GM19438 (cell line): ENCODE measurements around the gene SIX3.

Experiments
- ATAC-seq: cut with Tn5 transposase; IDR thresholded peaks from one replicate; pipeline ENCODE4 v1.9.1; 2021; ENCODE audit warnings: low read depth; ENCODE audit not compliant: unreplicated experiment

The SIX3 gene

DNA sequence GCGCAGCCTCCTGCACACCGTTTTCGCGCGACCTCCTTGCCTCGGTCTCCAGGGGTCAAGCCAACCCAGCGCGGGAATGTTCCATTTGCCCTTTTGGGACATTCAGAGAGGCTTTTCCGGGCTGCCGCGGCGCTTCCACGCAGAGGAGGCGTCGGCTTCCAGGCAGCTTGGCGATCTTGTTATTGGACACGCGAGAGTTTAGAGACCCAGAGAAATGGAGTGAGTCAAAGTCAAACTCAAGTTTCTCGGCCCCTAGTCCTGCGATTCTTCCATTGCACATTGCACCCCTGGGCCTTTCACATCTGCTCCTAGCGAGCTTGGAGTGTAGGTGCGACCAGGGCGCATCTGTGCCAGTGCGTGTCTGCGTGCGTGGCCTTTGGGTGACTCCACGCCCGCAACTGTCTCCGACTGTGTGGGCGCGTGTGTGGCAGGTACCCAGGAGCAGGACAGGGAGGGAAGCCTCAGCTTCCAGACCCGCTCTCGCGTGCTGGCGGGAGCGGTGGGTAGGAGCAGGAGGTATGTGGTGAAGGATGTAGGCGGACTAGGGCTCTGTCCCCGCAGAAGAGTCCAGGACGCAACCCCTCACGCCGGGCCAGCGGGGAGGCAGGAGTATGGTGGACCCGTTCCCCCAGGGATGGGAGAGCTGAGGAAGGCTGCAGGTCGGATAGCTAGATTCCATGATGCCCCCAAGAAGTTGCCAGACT is 13.5 kb downstream of the SIX3 start:
- ATAC-seq: no peak

DNA sequence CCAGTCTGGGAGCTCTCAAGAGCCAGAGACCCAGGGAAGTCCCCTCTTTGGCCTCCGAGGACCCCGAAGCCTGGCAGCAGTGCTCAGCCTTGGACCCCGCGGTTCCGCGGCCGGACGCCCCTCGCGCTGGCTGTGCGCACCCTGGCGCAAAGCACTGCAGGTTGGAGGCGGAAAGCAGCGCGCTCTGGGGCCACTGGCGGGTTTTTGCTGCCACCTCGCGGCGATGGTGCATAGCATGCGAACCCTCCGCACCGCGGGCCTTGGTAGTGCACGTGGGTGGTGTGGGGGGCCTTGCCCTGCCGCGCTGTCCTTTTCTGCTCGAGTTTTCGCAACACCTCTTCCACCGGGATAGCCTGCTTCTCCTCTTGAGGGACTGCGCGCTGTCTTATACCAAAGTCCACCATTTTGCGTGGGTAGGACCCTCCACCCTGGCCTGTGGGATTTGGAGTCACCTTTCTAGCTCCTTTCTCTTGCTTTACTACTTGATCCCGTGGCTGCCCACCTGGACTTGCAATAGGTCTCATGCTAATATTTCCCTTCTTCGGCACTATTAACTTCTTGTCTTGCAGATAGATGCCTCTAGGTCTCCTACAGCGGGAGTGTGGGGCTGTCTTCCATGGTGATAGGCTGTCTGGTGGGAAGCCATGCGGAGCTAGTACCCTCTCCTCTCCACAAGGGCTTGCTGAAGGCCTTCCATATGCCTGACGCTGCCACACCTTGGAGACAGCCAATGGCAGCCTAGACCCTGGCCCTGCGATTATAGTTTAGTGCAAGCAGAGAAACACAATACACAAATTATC is 14.3 kb downstream of the SIX3 start:
- ATAC-seq: peak; percentile 60

DNA sequence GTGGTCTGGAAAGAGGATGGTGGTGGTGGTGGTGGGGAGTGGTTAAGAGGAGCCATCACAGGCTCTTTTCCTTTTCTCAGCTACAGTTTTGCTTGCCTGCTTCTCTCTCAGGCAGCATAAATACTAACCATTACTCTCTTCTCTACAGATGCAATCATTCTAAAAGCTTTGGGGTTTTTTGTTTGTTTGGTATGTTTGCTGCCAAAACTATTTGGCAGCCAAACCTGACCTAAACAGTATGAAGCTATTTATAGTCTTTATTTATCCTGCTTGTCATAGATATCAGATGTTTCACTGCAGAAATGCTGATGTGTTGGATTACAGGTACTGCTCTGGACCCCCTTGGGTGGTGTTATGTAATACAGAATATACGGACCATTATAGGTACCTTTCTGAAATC is 15.3 kb downstream of the SIX3 start:
- no peak for ATAC-seq

DNA sequence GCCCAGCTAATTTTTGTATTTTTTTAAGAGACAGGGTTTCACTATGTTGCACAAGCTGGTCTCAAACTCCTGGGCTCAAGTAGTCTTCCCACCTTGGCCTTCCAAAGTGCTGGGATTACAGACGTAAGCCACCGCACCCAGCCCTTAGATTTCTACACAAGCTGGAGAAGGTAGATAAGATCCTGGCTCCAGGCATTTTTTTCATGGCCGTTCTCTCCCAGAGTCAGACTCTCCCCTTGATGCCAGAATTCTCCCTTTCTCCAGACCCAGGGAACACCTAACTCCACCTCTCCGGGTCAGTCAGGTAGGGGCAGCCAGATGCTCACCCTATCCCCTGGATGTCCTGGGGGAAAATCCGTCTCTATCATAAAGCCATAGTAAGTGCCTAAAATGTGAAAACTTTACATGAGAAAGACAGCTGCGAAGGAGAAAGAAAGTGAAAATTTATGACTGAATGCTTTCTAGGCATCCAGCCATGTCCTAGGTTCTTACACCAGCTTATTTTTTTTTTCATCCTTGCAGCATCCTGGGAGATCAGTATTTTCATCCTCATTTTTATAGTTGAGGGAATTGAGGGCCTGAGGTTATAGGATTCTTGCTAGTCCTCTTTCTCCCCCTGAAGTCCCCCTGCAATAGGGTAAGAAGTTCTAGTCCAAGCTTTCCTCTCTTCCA is 16.3 kb downstream of the SIX3 start:
- no peak for ATAC-seq

DNA sequence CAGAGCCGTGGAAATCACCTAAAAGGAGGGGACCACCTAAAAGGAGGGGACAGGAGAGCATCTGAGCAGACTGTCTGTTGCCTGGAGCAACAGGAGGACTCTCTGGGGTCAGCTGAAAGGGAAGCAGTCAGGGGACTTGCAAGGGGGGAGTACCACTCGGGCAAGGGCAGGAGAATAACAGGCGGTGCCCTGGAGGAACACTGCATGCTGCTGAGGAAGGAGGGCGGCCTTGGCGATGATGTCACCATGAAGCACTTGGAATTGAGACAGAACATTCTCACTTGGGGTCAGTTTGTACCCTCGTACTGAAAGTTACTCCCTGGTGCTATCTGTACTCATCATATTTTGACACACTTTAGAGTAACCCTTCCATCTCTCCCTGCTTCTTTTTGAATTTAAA is 18.4 kb downstream of the SIX3 start:
- no peak for ATAC-seq

DNA sequence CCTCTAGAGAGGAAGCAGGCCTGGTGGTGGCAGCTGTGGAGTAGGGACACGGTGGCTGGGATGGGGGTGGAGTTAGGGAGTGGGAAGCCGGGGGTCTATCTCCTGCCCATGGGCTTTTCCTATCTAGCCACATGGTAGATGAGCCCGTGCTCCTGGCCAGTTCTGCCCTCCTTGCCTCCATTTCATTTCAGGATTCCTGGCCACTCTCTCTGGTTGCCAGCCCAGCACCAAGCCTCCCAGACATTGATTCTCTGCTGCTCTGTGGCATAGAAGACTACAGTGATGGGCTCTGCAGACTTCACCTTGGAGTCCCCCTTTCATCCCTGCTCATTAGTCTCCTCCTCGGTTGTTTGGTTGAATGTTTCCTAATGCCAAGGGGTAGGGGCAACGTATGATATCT is 19.4 kb downstream of the SIX3 start:
- no peak for ATAC-seq

DNA sequence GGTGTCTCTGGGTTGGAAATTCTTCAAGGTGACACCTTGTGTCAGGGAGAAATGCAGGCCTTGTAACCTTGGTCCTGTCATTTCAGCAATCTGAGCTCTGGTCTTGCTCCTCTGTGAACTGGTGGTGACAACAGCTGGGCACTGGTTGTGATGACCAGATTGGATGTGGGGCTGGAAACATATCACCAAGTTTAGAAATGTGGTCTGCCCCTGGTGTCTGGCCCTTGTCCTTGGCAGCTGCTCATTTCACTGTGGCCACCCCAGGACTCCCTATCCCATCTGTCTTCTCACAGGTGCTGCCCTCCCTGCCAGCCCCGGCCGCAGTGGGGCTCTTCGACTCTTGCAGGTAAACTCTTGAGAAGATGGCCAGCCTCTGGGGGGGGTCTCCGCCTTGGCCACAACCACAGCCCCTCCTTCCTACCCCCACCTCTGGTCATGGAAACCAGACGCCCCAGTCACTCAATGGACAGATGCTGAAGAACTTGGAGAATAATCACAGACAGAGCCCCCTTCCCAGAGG is 20.7 kb downstream of the SIX3 start:
- ATAC-seq: no peak

DNA sequence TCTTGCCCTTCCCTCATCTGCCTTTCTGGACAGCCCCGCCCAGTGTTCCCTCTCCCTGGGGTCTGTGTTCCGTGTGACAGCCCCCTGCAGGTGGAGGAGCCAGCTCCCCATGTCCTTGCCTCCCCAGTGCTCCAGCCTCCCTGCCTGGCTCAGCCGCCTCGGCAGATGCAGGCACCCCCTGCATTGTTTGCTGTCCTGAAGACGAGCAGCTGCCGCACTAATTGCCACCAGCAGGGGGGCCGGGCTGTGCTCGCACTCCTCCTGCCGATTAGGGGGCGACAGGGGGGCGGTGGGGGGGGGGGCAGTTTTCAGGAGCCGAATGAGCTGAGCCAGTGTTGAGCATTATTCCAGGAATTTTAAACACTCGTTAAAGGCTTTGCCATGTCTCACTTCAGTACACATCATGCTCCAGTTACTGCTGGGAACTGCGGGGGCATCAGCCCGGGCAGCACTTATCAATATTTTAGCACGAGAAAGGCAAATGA is 23.3 kb downstream of the SIX3 start:
- no peak for ATAC-seq

DNA sequence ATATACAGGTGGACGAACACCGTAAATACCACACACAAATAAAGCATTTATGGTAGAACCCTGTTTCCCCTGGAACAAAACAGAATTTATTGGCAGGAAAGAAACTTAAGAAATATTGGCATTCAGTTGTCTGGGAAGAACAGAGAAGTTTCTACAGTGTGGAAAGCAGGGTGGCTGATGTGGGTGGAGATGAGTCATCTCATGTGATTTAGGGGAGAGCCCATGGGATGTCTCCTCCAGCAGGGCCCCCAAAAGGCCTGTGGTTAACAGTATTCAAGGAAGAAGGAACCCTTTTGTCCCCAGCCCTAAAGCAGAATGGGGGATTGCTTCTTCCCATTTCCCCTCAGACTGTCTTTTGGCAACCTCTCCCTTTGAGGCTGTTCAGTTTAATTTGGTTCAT is 24.2 kb downstream of the SIX3 start:
- no peak for ATAC-seq

DNA sequence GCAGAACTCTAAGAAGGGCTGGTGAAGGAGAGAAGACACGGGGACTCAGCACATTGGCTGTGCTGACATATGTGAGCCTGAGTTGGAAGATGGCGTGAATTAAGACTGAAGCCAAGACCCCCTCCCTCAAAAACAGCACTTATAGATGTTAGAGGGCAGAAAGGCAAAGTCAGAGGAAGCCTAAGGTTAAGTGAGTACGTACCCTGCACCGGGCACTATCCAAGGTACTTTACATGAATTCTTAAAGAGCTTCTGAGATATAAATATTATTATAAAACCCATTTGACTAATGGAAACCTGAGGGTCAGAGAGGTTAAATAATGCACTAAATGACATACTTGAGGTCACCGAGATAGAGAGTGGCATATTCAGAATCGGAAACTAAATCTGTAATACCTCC is 25.6 kb downstream of the SIX3 start:
- no peak for ATAC-seq

DNA sequence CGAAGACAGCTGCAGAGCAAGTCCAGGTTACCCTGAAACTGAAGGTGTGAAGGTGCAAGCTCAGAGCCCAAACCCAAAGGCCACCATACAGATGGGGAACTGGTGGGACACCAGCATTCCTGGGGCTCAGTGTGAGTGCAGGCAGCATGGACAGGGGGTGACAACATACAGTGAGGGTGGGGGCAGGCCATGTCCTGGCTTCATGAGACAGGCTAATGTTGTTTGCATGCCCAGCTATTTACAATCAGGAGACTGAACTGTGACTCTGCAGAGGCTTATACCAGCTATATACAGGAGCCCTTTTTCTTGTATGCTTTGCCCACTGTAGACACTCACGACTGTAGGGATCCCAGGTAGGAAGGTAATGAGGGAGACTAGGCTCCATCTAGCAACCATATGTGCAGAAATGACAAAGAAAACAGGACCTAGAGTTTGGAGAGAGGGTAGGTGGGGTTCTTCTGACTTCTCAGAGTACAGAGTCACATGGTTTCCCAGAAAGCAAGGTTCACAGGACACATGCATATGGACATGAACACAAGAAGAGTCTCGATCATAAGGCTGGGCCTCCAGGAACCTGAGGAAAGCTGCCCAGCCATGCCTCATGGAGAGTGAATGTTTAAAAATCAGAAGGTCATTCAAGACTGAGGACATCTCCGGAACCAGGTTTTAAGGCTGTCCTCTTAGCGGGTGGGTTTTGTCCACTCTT is 26.4 kb downstream of the SIX3 start:
- no peak for ATAC-seq

DNA sequence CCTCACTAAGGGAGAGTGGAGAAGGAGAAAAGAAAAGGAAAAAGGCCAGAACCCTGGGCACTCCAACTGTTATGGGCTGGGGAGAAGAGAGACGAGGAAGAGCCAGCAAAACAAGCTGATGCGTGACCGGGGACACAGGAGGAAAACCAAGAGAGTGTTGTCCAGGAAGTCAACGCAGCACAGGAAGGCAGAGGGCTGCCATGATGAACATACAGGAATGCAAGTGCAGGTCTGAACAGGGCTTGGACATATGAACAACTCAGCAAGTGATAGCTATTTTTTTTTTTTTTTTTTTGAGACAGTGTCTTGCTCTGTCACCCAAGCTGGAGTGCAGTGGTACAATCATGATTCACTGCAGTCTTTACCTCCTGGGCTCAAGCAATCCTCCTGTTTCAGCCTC is 28.4 kb downstream of the SIX3 start:
- no peak for ATAC-seq

DNA sequence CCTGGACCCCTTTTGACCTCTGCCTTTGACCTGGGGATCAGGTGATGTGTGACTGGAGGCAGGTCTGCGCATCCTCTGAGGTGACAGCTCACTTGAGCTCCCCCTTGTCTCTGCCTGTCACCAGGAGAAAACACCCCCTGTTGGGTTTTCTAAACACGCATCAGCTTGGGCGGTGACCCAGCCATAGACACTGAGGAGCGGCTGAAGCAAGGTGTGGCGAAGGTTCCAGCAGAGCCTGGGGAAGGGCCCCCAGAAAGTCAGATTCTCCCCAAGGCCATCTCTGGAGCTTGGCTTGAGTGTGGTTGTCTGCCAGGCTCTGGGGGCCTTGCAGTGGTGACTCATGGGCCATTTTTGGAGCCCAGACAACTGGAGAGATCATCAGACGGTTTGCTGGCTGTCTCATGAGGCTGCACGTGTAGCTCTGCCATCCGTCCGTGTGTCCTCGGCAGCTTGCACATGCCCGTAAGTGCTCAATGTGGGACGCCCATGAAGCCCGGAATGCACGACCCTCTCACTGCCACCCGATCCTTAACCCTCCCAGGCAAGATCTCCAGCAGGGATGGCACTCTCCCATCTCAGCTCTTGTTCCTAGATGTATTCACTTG is 29.4 kb downstream of the SIX3 start:
- no peak for ATAC-seq

DNA sequence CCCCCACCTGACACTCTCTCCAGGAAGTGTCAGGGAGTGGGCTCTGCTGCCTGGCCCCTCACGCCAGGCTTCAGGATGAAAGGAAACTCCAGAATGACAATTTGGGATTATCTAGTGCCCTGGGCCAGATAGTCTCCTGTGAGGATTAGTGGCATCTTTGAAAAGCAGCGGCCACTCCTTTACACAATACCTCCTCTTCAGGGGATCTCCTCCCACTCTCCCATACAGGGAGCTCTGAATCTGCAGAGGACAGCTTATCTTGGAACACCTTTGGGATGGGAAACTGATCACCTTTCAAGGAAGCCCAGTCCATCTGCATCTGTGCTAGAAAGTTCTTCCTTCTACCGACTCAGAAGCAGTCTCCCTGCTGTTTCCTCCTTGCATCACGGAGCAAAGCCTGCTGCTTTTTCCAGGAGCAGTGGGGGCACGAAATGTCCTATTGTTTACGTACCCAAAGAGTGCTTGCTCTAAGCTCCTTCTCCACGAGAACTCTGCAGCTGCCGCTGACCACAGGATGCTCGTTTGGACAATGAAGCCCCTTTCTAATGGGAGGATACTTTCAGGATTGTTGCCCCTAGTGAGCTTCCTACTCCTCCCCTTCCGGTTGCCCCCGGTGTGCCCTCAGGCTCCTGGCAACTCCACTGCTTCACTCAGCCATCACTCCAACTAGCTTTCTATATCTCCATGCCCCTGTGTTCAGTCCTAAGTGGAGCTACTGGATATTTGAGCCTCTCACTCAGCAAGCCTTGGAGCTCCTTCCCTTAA is 31.5 kb downstream of the SIX3 start:
- ATAC-seq: no peak

DNA sequence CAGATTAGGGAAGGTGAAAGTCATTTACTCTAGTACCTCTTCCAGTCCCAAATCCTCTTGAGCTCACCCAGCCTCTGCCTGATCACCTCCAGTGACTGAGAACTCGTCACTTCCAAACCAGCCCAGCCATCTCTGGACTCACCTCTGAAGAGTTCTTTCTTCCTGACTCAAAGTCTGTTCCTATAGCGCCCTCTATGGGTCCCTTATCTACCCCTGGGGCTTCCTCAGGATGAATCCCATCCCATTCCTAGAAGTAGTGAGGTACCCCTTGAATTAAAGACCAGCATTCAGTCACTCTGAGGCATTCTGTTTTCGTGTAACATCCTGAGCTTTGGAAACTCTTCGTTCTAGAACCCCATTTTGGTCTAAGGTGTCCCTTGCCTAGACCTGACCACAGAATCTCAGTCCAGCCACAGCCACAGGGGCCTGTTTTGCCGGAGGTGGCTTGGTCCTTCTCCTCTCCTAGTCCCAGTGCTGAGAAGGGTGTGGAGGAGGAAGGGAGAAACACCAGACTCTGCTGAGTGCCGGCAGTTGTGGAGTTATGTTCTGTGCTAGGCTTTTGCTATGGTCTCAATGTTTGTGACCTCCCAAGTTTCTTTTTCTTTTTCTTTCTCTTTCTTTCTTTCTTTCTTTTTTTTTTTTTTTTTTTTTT is 32.7 kb downstream of the SIX3 start:
- no peak for ATAC-seq

DNA sequence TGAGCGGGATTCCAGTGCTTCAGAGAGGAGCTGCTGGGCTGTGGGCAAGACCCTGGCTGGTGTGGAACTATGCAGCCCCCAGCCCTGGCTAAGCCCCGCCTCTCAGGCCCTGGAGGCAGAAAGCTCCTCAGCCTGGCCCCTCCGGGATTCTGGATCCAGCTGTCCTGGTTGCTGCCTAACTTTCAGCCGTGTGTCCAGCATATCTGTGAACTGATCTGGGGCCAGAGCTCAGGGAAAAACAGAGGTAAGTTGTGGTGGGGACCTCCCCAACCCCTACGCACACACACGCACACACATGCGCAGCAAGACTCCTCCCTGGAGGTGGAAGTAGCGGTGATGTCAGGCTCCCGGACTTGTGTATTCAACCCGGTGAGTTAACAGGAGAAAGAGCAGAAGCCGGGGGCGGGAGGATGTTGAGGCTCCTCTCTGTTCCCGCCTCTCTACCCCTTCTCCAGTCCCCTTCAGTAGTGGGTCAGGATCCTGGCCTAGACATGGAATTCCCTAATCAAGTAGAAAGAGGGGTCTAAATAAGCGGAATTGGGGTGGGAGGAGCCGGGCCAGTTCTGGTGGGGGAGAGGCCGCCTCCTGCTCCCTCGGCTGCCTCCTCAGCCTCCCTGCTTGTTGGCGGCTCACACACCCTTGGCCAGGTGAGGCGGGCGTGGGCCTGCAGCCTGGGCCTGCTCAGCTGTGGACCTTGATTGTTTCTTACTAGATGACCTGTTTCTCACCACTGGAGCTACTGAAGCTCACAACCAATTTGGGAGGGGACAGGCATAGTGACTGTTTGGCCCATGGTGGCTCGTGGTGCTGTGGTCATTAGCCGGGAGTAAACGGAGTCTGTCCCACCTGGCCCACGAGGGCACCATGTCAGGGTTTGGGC is 34.3 kb downstream of the SIX3 start:
- peak; percentile 78 for ATAC-seq

DNA sequence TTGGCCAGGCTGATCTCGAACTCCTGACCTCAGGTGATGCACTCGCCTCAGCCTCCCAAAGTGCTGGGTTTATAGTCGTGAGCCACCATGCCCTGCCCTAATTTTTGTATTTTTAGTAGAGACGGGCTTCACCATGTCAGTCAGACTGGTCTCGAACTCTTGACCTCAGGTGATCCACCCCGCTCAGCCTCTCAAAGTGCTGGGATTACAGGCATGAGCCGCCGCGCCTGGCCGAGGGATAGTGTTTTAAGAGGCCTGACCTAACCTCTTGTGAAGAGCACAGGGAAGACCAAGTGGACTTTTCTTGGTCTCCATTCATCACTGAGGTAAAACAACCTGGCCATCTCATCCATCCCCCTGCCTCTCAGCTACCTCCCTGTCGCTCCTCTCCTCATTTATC is 38.1 kb downstream of the SIX3 start:
- no peak for ATAC-seq
